ENCODE measurements around the gene DRAM1.

GRCh38 chr12:101935890-101936746 is 58.7 kb downstream of the DRAM1 start:
- TF ChIP-seq CTCF (optimal IDR thresholded peaks at IDR 0.05 in 1 of 3, IDR thresholded peaks at IDR 0.05 in 1 of 3, conservative IDR thresholded peaks at IDR 0.05 in 1 of 3; ENCODE audit: extremely low read depth in 1 of 3, insufficient read depth in 2 of 3, low read length in 3 of 3) (no peak), EZH2 (IDR thresholded peaks at IDR 0.05; ENCODE audit: low read length) (no peak)

Data from keratinocyte (primary cell).